Non-pigmented ciliary epithelial cell (primary cell): ENCODE results near the gene KDM4C.
"Not testable (repeated sequence)": the region's sequence is repeated elsewhere in the genome, so short reads cannot be mapped to it uniquely, and the experiment has no call there.

Source experiments
- DNase-seq: peaks from one replicate; pipeline ENCODE4 v3.0.0-alpha.2; 2010; ENCODE audit warnings: low read depth

The KDM4C gene

GRCh38 chr9:6975198-6975597 lies 217.4 kb downstream of the KDM4C start:
- no peak for DNase-seq

- no peak for DNase-seq
Measured at GRCh38 chr9:6977761-6978160, 220.0 kb downstream of the KDM4C start.

DNA sequence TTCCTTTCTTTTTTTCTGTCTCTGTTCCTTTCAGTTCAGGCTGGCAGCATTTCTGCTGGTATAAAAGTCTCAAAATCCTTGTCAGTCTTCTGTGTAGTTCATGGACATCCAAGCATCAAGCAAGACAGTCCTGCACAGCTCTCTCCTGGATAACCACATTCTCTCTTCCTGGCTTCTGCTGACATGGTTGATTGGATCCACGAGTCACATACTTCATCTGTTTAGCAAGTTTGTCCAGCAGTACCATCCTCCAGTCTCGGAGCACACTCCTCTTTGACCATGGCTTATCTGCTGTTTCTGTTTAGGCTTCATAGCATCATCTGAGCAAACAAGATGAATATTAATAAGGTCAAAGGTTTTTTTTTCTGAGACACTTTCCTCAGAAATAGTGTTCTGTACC lies 220.8 kb downstream of the KDM4C start:
- no peak for DNase-seq

GRCh38 chr9:6984941-6985578 lies 227.3 kb downstream of the KDM4C start:
- DNase-seq = no peak

GRCh38 chr9:6986141-6986815 lies 228.5 kb downstream of the KDM4C start:
- DNase-seq = no peak

GRCh38 chr9:6987381-6987780 lies 229.6 kb downstream of the KDM4C start:
- DNase-seq = no peak

GRCh38 chr9:6991418-6991817 lies 233.6 kb downstream of the KDM4C start:
- no peak for DNase-seq

DNA sequence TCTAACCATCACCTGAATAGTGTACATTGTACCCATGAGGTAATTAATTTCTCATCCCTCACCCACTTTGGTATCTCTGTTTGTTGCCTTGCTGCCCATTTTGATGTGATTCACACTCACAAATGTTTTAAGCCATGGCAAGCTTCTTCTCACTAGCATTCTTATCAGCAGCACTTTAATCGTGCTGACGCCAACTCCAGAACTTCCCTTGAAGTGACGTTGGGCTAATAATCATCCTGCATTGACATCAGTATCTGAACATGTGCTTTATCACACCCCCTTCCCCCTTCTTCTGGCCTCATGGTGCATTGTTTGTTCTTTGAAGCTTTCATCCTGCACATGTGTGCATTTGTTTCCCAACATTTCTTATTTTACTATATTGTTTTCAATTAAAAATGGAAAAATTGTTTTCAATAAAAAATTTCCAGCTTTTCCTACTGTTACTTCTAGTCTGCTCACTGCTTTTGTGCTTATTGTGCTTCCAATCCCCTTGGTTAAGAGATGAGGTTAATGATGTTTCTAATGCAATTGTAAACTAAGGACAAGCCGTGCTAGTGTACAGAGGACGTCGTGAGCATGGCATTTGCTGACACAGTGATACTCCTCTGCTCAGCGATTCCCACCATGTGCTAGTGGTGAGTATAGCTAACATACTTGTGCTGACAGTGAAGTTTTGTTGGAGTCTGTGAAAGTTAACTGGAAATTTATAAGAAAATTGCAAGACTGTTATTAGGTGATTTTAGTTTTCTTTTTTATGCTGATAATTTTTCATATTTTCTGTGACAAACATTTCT lies 238.5 kb downstream of the KDM4C start:
- DNase-seq = no peak

DNA sequence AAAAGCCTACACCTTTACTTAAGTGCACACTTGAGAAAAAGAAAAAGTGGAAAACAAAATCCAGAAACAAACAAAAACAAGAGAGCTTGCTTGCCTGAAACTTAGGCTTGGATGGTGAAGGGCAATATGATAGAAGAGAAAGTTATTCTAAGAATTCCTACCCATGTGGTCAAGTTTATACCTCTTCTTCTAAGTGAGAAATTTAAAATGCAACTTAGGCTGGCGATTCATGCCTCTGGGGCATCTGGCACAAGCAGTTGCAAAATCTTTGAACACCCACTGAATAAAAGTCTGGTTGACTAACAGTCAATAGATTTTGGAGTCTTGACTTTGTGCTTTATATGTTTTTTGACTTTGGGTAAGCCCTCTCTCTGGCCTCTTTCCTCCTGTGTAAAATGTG lies 239.6 kb downstream of the KDM4C start:
- DNase-seq = no peak

DNA sequence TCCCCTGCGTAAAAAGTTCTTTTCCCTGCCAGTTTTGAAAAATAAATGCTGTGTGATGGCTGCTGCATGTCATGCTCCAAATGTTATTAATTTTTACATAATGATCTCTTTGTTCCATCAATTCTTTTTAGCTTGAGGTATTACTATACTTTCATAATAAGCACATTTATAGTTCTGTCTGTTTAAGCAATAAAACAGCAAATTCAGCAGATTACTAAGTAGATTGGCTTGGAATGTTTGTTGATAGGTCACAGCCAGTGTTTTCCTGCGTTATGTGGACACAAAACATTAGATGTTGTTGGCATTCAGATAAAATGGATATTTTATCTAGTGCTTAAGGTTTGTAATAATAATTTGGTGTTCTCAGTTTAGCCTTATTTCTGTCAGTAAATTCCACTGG lies 242.0 kb downstream of the KDM4C start:
- no peak for DNase-seq

DNA sequence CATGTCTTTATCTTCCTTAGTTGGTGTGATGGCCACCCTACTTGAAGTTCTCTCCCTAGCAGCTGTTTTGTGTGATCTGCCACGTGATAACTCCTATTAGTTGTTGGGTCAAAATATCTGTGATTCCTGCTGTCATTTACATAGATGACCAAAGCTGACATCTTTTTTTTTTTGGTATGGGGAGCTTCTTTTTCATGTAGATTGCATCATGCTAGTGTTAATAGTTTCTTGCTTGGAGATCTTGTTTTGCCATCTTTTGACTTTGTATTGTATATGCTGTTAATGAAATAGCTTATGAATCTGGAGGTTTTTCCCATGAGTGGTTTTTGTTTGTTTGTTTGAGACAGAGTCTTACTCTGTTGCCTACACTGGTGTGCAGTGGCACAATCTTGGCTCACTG lies 243.8 kb downstream of the KDM4C start:
- no peak for DNase-seq

DNA sequence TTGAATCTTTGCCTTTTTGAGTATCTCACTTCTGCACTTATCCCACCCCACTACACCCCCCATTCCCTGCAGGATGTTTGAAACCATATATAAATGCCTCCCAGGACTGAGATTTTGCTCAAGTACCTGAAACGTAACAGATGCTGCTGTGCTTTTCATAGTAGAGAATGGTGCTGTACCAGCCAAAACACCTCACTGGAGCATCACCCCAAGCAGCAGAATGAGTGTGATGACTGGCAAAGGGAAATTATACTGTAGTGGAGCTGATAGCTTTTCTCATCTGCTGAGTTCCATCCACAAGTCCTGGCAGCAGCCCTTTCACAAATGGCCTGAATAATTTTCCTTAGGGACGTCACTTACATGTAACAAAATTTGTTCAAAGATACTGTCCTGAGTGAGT lies 246.1 kb downstream of the KDM4C start:
- no peak for DNase-seq

- DNase-seq = no peak
Measured at GRCh38 chr9:7006417-7006816, 248.6 kb downstream of the KDM4C start.

- no peak for DNase-seq
Measured at GRCh38 chr9:7008411-7008810, 250.6 kb downstream of the KDM4C start.

DNA sequence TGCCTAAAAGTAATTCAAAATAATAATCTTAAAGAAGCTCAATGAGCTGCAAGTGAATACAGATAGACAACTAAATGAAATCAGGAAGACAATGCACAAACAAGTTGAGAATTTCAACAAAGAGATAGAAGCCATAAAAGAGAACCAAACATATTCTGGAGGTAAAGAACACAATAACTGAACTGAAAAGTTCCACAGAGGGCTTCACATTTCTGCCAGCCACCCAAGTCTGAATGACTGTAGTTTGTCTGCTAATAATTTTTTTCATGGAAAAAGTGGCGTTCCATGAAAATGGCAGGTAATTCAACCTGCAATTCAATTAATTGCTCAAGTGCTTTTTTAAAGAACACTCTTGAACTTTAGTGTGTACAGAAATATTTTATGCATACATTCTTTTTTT lies 251.3 kb downstream of the KDM4C start:
- DNase-seq = no peak

DNA sequence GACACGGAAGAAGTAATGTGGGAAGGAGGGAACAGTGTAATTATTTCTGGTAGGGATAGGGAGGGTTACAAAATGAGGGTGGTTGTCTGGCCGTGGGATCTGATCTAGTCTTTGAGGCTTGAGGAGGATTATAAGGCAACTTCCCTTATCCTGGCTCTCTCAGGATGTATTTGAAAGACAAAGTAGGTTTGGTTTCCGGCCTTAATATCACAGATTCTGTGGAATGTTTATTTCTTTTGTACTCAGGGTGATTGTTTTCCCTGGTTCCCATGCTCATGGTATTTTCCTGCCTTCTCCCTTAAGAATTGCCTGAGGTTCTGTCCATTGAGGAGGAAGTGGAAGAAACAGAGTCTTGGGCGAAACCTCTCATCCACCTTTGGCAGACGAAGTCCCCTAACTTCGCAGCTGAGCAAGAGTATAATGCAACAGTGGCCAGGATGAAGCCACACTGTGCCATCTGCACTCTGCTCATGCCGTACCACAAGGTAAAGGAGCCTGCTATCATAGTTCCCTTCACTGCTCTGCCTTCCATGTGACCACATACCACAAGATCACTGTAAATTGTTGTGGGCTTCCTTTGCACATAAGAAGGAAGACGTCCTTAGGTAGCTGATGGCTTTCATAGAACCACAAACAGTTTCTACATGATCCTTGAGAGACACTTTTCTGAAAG lies 253.8 kb downstream of the KDM4C start:
- no peak for DNase-seq

GRCh38 chr9:7027996-7028395 lies 270.2 kb downstream of the KDM4C start:
- DNase-seq = no peak

DNA sequence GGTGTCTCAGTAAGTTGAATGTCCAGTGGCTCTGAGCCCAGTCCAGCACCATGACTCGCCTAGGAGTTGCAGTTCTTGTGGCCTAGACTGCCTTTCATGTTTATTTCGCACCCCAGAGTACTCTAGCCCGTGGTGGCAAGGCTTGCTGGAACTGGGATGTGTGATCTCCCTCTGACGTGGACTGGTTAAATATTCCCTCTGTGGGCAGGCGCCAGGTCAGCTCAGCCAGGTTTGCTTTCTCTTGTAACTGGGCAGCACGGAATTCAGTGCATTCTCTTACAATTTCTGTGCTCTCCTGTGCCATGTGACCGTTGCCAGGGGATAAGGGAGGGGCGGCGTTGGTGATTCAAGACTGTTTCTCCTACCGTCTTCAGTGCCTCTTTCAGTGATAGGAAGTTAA lies 270.8 kb downstream of the KDM4C start:
- DNase-seq = no peak

GRCh38 chr9:7030943-7031342 lies 273.2 kb downstream of the KDM4C start:
- not testable (repeated sequence) for DNase-seq

DNA sequence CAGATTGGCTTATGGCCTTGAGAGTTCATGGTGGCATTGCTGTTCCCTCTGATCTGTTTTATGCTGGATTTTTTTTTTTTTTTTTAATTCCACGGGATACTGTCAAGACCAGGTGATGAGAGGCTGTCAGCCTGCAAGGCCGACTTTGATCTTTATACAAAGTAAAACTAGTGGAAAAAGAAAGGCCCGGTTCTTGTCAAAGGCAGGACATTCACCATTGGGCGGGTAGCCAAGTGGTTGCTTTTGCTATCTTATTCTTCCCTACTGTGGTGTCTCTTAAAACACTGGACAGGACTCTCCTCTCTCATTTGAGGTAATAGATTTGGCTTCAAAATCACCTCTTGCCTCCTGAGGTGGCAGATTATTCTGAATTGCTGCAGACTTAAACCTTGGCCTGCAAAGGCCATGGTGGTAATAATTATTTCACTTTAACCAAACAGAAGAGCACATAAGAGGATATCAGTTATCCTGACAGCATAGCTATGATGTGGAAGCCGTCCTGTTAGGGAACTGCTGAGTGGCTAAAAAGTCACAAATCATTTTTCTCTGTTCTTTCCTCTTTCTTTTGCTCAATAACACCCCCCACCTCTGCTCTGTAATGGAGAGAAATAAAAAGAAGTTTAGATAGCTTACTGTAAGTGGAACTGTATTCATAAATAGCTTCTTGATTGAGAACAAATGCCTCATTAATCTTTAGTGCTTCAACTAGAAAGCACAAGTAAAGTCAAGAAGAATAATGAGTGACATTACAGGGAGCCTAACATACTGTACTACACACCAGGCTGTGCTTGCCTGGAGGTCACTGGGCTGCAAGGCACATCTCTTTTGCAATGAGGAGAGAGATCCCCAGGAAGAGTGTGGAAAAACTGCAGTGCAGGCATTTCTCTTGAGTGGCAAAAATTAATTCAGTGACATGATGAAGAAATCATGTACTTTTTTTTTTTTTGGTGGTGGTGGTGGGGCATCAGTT lies 275.6 kb downstream of the KDM4C start:
- no peak for DNase-seq

- DNase-seq = no peak
Measured at GRCh38 chr9:7037176-7037575, 279.4 kb downstream of the KDM4C start.

GRCh38 chr9:7042124-7042523 lies 284.4 kb downstream of the KDM4C start:
- DNase-seq = no peak
